Measurements from ENCODE around the gene GPC6. TPM values are rescaled to one million over a fixed set of nuclear protein-coding genes. Genes with fewer than 3 reads are reported as not detected.

GPC6 gene
- total and polyA plus RNA-seq, 2 donors (not counting 1 experiment from before 2014, with no cell fraction given) = not detected

- no peaks in the 10 kb centered on the region for H3K4me1 Mint-ChIP-seq
- Histone ChIP-seq H3K9ac (ENCODE audit: low read length) (no peak overlapping the region), H3K27me3 (replicated peaks in 1 of 4; ENCODE audit: control extremely low read depth in 1 of 4, control insufficient read depth in 3 of 4, insufficient read depth in 4 of 4, low read length in 3 of 4) (no peaks in the 10 kb centered on the region), H3K4me1 (ENCODE audit: control insufficient read depth in 2 of 2, insufficient read depth in 2 of 2, low read length in 2 of 2) (no peaks in the 10 kb centered on the region), H4K20me1 (ENCODE audit: control insufficient read depth, insufficient read depth, low read length, poor library complexity, severe bottlenecking) (no peaks in the 10 kb centered on the region), H3K27ac (ENCODE audit: low read length in 2 of 2) (no peak overlapping the region), H3K9me3 (ENCODE audit: control extremely low read depth in 1 of 3, control insufficient read depth in 2 of 3, insufficient read depth in 1 of 3, low read length in 2 of 3) (no peaks in the 10 kb centered on the region), H3K4me3 (ENCODE audit: control extremely low read depth in 1 of 5, extremely low read depth in 1 of 5, insufficient read depth in 1 of 5, low read depth in 2 of 5, low read length in 4 of 5) (no peak overlapping the region), H3K79me2 (ENCODE audit: control insufficient read depth, insufficient read depth, low read length) (no peaks in the 10 kb centered on the region), H2AFZ (ENCODE audit: insufficient read depth, low read depth, low read length, poor library complexity, severe bottlenecking) (no peak overlapping the region), H3K36me3 (replicated peaks in 1 of 2; ENCODE audit: control extremely low read depth in 1 of 2, control insufficient read depth in 1 of 2, extremely low read depth in 1 of 2, insufficient read depth in 2 of 2, low read length in 1 of 2) (no peaks in the 10 kb centered on the region), H3K4me2 (replicated peaks; ENCODE audit: low read depth, low read length, poor library complexity, severe bottlenecking) (no peak overlapping the region)
- no peaks in the 10 kb centered on the region for H3K27me3 Mint-ChIP-seq
- intact Hi-C loops (cut with micrococcal nuclease) = no loop called here
- TF ChIP-seq CTCF (IDR thresholded peaks at IDR 0.05) = no peak
- TF ChIP-seq EZH2 (IDR thresholded peaks at IDR 0.05; ENCODE audit: borderline replicate concordance, insufficient read depth, low read depth, low read length, poor library complexity, severe bottlenecking) = no peak
- H3K27ac Mint-ChIP-seq = no peak overlapping the region
- H3K4me3 Mint-ChIP-seq = no peak overlapping the region
- WGBS (ENCODE audit: insufficient coverage) = 90% methylated on average over 4 of the region's 5 CpGs
- ATAC-seq (ENCODE audit: low read depth) = no peak
- no peaks in the 10 kb centered on the region for H3K9me3 Mint-ChIP-seq (ENCODE audit: insufficient read depth)
- POLR2A ChIA-PET = no interaction called here
- DNase-seq = no peak
- CTCF ChIA-PET = no interaction called here
These were observed 550.3 kb downstream of the GPC6 start for GRCh38 chr13:93776936-93777335.

GRCh38 chr13:93777504-93777903 lies 550.9 kb downstream of the GPC6 start:
- no peak overlapping the region for H3K4me3 Mint-ChIP-seq
- ATAC-seq (ENCODE audit: low read depth) = no peak
- Histone ChIP-seq H3K27ac (ENCODE audit: low read length in 2 of 2) (no peak overlapping the region), H3K4me3 (ENCODE audit: control extremely low read depth in 1 of 5, extremely low read depth in 1 of 5, insufficient read depth in 1 of 5, low read depth in 2 of 5, low read length in 4 of 5) (no peak overlapping the region), H4K20me1 (ENCODE audit: control insufficient read depth, insufficient read depth, low read length, poor library complexity, severe bottlenecking) (no peaks in the 10 kb centered on the region), H2AFZ (ENCODE audit: insufficient read depth, low read depth, low read length, poor library complexity, severe bottlenecking) (no peak overlapping the region), H3K79me2 (ENCODE audit: control insufficient read depth, insufficient read depth, low read length) (no peaks in the 10 kb centered on the region), H3K9me3 (ENCODE audit: control extremely low read depth in 1 of 3, control insufficient read depth in 2 of 3, insufficient read depth in 1 of 3, low read length in 2 of 3) (no peaks in the 10 kb centered on the region), H3K9ac (ENCODE audit: low read length) (no peak overlapping the region), H3K4me2 (replicated peaks; ENCODE audit: low read depth, low read length, poor library complexity, severe bottlenecking) (no peak overlapping the region), H3K4me1 (ENCODE audit: control insufficient read depth in 2 of 2, insufficient read depth in 2 of 2, low read length in 2 of 2) (no peaks in the 10 kb centered on the region), H3K27me3 (replicated peaks in 1 of 4; ENCODE audit: control extremely low read depth in 1 of 4, control insufficient read depth in 3 of 4, insufficient read depth in 4 of 4, low read length in 3 of 4) (no peaks in the 10 kb centered on the region), H3K36me3 (replicated peaks in 1 of 2; ENCODE audit: control extremely low read depth in 1 of 2, control insufficient read depth in 1 of 2, extremely low read depth in 1 of 2, insufficient read depth in 2 of 2, low read length in 1 of 2) (no peaks in the 10 kb centered on the region)
- H3K27ac Mint-ChIP-seq = no peak overlapping the region
- no CpG with 5 or more reads among the region's 2 CpGs for WGBS (ENCODE audit: insufficient coverage)
- intact Hi-C loops (cut with micrococcal nuclease) = no loop called here
- no peak for DNase-seq
- ChIA-PET POLR2A (no interaction called here), CTCF (no interaction called here)
- no peaks in the 10 kb centered on the region for H3K9me3 Mint-ChIP-seq (ENCODE audit: insufficient read depth)
- no peaks in the 10 kb centered on the region for H3K4me1 Mint-ChIP-seq
- no peaks in the 10 kb centered on the region for H3K27me3 Mint-ChIP-seq
- TF ChIP-seq CTCF (IDR thresholded peaks at IDR 0.05) (no peak), EZH2 (IDR thresholded peaks at IDR 0.05; ENCODE audit: borderline replicate concordance, insufficient read depth, low read depth, low read length, poor library complexity, severe bottlenecking) (no peak)

Measured in B cell (primary cell).